Testis (tissue), 2 donors: Measurements from ENCODE around the gene COQ8A.

Experiments used
- POLR2A ChIP-seq: fragments of 450-650 bp; IDR thresholded peaks from one replicate; pipeline ENCODE4 v1.6.1; 2017; ENCODE audit warnings: antibody characterized with exemption, mild to moderate bottlenecking, moderate library complexity
- TF ChIP-seq, protein P1 (sequence below), 3 experiments: fragments of 450-650 bp in 2 of 3; fragments of 200-600 bp in 1 of 3; sonication (generic) in 1 of 3; IDR thresholded peaks; one replicate each; pipeline ENCODE4 v1.5.1; 2016 to 2019; ENCODE audit warnings: antibody characterized with exemption in 3 of 3, mild to moderate bottlenecking in 2 of 3, moderate library complexity in 1 of 3

DNA sequence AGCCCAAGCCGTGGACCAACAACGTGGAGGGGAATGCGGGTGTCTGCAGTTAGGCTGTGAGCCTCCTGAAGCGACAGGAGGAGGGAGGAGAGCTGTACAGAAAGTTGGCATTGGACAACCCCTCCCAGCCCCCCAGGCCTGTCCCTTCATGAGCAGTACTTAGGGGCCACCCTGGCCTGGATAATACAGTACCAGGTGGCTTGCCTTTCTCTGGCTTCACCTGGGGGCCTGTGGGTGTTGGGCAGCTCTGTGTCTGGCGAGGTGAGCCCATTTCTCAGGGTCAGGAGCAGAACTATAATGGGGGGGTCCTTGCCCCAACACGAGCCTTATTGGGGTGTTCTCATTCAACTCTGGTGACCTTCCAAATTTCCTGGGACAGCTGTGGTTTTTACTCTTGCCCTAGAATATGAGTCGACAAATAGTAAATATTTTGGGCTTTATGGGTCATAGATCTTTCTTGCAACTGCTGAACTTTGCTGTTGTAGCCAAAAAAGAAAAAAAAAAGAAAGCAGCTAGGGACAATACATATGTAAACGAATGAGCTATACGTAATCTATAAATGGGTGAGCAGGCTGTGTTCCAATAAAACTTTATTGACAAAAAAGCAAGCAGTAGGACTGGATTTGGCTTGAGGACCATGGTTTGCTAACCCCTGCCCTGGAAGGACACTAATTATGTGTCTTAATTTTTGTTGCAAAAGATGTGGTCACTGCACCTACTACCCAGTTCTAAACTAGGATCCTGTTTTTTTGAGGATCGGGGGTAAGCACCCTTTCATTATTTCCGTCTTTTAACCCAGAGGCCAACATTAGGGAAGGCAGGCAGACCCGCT lies 11.4 kb downstream of the COQ8A start:
- no peak for TF ChIP-seq POLR2A
- TF ChIP-seq, protein P1, sequence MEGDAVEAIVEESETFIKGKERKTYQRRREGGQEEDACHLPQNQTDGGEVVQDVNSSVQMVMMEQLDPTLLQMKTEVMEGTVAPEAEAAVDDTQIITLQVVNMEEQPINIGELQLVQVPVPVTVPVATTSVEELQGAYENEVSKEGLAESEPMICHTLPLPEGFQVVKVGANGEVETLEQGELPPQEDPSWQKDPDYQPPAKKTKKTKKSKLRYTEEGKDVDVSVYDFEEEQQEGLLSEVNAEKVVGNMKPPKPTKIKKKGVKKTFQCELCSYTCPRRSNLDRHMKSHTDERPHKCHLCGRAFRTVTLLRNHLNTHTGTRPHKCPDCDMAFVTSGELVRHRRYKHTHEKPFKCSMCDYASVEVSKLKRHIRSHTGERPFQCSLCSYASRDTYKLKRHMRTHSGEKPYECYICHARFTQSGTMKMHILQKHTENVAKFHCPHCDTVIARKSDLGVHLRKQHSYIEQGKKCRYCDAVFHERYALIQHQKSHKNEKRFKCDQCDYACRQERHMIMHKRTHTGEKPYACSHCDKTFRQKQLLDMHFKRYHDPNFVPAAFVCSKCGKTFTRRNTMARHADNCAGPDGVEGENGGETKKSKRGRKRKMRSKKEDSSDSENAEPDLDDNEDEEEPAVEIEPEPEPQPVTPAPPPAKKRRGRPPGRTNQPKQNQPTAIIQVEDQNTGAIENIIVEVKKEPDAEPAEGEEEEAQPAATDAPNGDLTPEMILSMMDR (IDR thresholded peaks at IDR 0.05) = no peak
